GM23338 (cell line): ENCODE data around the gene TM9SF2.

Experiments
- CREB1 ChIP-seq: fragments of 250-450 bp; sonication (Bioruptor Pico); IDR thresholded peaks from 2 replicates; pipeline ENCODE4 v1.5.0; 2020; ENCODE audit warnings: low read depth, mild to moderate bottlenecking, moderate library complexity
- EZH2 ChIP-seq: fragments of 200-600 bp; sonication (generic); IDR thresholded peaks from one replicate; pipeline ENCODE4 v1.8.0; 2017; ENCODE audit warnings: antibody characterized with exemption, mild to moderate bottlenecking, low read depth; ENCODE audit not compliant: unreplicated experiment
- EZH2phosphoT487 ChIP-seq: fragments of 200-600 bp; sonication (generic); IDR thresholded peaks from one replicate; pipeline ENCODE4 v1.8.1; 2018; ENCODE audit warnings: antibody characterized with exemption; ENCODE audit not compliant: unreplicated experiment
- JUNB ChIP-seq: IDR thresholded peaks from one replicate; pipeline ENCODE4 v1.6.1; 2016; ENCODE audit warnings: antibody characterized with exemption; ENCODE audit not compliant: unreplicated experiment
- NANOG ChIP-seq: IDR thresholded peaks from 2 replicates; pipeline ENCODE4 v1.6.1; 2016; ENCODE audit warnings: antibody characterized with exemption, borderline replicate concordance
- TF ChIP-seq, protein P1 (sequence below), 2 experiments: fragments of 200-600 bp in 1 of 2; sonication (generic) in 1 of 2; conservative IDR thresholded peaks; 2 replicates each; pipeline versions ENCODE4 v1.5.1 to v1.6.1; 2016 to 2017; ENCODE audit warnings: antibody characterized with exemption in 2 of 2, low read depth in 2 of 2, mild to moderate bottlenecking in 2 of 2, moderate library complexity in 1 of 2
- TF ChIP-seq, protein P2 (sequence below): IDR thresholded peaks from one replicate; pipeline ENCODE4 v1.6.1; 2018; ENCODE audit warnings: antibody characterized with exemption; ENCODE audit not compliant: unreplicated experiment
- TF ChIP-seq, protein P3 (sequence below): fragments of 250-450 bp; sonication (Bioruptor Pico); IDR thresholded peaks from 2 replicates; pipeline ENCODE4 v1.5.0; 2020; ENCODE audit warnings: mild to moderate bottlenecking, moderate library complexity

DNA sequence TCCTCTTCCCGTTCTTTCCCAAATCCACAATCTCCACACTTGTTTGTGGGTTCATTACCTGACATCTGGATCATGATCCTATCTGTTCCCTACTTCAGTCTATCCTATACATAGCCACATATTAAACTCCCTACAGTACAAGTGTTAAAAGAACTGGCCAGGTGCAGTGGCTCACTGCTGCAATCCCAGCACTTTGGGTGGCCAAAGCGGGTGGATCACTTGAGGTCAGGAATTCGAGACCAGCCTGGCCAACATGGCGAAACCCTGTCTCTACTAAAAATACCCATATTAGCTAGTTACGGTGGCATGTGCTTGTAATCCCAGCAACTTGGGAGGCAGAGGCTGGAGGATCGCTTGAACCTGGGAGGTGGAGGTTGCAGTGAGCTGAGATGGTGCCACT, 88.3 kb downstream of the TM9SF2 start:
- TF ChIP-seq, protein P1, sequence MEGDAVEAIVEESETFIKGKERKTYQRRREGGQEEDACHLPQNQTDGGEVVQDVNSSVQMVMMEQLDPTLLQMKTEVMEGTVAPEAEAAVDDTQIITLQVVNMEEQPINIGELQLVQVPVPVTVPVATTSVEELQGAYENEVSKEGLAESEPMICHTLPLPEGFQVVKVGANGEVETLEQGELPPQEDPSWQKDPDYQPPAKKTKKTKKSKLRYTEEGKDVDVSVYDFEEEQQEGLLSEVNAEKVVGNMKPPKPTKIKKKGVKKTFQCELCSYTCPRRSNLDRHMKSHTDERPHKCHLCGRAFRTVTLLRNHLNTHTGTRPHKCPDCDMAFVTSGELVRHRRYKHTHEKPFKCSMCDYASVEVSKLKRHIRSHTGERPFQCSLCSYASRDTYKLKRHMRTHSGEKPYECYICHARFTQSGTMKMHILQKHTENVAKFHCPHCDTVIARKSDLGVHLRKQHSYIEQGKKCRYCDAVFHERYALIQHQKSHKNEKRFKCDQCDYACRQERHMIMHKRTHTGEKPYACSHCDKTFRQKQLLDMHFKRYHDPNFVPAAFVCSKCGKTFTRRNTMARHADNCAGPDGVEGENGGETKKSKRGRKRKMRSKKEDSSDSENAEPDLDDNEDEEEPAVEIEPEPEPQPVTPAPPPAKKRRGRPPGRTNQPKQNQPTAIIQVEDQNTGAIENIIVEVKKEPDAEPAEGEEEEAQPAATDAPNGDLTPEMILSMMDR (conservative IDR thresholded peaks at IDR 0.05; ENCODE audit: low read depth in 2 of 2), result no peak
- TF ChIP-seq, protein P2, sequence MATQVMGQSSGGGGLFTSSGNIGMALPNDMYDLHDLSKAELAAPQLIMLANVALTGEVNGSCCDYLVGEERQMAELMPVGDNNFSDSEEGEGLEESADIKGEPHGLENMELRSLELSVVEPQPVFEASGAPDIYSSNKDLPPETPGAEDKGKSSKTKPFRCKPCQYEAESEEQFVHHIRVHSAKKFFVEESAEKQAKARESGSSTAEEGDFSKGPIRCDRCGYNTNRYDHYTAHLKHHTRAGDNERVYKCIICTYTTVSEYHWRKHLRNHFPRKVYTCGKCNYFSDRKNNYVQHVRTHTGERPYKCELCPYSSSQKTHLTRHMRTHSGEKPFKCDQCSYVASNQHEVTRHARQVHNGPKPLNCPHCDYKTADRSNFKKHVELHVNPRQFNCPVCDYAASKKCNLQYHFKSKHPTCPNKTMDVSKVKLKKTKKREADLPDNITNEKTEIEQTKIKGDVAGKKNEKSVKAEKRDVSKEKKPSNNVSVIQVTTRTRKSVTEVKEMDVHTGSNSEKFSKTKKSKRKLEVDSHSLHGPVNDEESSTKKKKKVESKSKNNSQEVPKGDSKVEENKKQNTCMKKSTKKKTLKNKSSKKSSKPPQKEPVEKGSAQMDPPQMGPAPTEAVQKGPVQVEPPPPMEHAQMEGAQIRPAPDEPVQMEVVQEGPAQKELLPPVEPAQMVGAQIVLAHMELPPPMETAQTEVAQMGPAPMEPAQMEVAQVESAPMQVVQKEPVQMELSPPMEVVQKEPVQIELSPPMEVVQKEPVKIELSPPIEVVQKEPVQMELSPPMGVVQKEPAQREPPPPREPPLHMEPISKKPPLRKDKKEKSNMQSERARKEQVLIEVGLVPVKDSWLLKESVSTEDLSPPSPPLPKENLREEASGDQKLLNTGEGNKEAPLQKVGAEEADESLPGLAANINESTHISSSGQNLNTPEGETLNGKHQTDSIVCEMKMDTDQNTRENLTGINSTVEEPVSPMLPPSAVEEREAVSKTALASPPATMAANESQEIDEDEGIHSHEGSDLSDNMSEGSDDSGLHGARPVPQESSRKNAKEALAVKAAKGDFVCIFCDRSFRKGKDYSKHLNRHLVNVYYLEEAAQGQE, result no peak
- no peak for TF ChIP-seq EZH2
- no peak for TF ChIP-seq JUNB
- no peak for TF ChIP-seq CREB1
- TF ChIP-seq EZH2phosphoT487, result no peak
- TF ChIP-seq, protein P3, sequence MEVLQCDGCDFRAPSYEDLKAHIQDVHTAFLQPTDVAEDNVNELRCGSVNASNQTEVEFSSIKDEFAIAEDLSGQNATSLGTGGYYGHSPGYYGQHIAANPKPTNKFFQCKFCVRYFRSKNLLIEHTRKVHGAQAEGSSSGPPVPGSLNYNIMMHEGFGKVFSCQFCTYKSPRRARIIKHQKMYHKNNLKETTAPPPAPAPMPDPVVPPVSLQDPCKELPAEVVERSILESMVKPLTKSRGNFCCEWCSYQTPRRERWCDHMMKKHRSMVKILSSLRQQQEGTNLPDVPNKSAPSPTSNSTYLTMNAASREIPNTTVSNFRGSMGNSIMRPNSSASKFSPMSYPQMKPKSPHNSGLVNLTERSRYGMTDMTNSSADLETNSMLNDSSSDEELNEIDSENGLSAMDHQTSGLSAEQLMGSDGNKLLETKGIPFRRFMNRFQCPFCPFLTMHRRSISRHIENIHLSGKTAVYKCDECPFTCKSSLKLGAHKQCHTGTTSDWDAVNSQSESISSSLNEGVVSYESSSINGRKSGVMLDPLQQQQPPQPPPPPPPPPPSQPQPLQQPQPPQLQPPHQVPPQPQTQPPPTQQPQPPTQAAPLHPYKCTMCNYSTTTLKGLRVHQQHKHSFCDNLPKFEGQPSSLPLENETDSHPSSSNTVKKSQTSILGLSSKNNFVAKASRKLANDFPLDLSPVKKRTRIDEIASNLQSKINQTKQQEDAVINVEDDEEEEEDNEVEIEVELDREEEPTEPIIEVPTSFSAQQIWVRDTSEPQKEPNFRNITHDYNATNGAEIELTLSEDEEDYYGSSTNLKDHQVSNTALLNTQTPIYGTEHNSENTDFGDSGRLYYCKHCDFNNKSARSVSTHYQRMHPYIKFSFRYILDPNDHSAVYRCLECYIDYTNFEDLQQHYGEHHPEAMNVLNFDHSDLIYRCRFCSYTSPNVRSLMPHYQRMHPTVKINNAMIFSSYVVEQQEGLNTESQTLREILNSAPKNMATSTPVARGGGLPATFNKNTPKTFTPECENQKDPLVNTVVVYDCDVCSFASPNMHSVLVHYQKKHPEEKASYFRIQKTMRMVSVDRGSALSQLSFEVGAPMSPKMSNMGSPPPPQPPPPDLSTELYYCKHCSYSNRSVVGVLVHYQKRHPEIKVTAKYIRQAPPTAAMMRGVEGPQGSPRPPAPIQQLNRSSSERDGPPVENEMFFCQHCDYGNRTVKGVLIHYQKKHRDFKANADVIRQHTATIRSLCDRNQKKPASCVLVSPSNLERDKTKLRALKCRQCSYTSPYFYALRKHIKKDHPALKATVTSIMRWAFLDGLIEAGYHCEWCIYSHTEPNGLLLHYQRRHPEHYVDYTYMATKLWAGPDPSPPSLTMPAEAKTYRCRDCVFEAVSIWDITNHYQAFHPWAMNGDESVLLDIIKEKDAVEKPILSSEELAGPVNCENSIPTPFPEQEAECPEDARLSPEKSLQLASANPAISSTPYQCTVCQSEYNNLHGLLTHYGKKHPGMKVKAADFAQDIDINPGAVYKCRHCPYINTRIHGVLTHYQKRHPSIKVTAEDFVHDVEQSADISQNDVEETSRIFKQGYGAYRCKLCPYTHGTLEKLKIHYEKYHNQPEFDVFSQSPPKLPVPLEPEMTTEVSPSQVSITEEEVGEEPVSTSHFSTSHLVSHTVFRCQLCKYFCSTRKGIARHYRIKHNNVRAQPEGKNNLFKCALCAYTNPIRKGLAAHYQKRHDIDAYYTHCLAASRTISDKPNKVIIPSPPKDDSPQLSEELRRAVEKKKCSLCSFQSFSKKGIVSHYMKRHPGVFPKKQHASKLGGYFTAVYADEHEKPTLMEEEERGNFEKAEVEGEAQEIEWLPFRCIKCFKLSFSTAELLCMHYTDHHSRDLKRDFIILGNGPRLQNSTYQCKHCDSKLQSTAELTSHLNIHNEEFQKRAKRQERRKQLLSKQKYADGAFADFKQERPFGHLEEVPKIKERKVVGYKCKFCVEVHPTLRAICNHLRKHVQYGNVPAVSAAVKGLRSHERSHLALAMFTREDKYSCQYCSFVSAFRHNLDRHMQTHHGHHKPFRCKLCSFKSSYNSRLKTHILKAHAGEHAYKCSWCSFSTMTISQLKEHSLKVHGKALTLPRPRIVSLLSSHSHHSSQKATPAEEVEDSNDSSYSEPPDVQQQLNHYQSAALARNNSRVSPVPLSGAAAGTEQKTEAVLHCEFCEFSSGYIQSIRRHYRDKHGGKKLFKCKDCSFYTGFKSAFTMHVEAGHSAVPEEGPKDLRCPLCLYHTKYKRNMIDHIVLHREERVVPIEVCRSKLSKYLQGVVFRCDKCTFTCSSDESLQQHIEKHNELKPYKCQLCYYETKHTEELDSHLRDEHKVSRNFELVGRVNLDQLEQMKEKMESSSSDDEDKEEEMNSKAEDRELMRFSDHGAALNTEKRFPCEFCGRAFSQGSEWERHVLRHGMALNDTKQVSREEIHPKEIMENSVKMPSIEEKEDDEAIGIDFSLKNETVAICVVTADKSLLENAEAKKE (CRISPR knock-in tag), result no peak
- no peak for TF ChIP-seq NANOG
